H1 (cell line): ENCODE results near the gene CASK.

Experiments
- CTCF ChIP-seq, 3 experiments: IDR thresholded peaks; 1 replicate in 2 of 3; 2 replicates in 1 of 3; pipeline versions ENCODE4 v1.5.1 to v1.6.1; 2011; ENCODE audit warnings: low read length in 3 of 3, mild to moderate bottlenecking in 3 of 3, inconsistent platforms in 2 of 3, low read depth in 1 of 3, moderate library complexity in 1 of 3; ENCODE audit not compliant: insufficient read depth in 1 of 3; ENCODE audit errors: control extremely low read depth in 1 of 3
- MAX ChIP-seq: IDR thresholded peaks from 2 replicates; pipeline ENCODE4 v1.6.1; 2012; ENCODE audit warnings: inconsistent platforms
- POLR2AphosphoS5 ChIP-seq: IDR thresholded peaks from 2 replicates; pipeline ENCODE4 v1.6.1; 2011; ENCODE audit warnings: low read depth, low read length
- RAD21 ChIP-seq, 2 experiments: IDR thresholded peaks in 1 of 2; conservative IDR thresholded peaks in 1 of 2; 2 replicates each; pipeline ENCODE4 v1.6.1; 2011; ENCODE audit warnings: low read depth in 2 of 2, low read length in 2 of 2, improper control_type of control experiment in 1 of 2, inconsistent platforms in 1 of 2, mild to moderate bottlenecking in 1 of 2, moderate library complexity in 1 of 2
- TEAD4 ChIP-seq: IDR thresholded peaks from 2 replicates; pipeline ENCODE4 v1.6.1; 2012; ENCODE audit warnings: low read depth, low read length, inconsistent platforms, mixed read lengths
- USF2 ChIP-seq: IDR thresholded peaks from 2 replicates; pipeline ENCODE4 v1.6.1; 2011; ENCODE audit warnings: low read length, improper control_type of control experiment
- YY1 ChIP-seq: IDR thresholded peaks from 2 replicates; pipeline ENCODE4 v1.6.1; 2011; ENCODE audit warnings: low read depth, mild to moderate bottlenecking, low read length

DNA sequence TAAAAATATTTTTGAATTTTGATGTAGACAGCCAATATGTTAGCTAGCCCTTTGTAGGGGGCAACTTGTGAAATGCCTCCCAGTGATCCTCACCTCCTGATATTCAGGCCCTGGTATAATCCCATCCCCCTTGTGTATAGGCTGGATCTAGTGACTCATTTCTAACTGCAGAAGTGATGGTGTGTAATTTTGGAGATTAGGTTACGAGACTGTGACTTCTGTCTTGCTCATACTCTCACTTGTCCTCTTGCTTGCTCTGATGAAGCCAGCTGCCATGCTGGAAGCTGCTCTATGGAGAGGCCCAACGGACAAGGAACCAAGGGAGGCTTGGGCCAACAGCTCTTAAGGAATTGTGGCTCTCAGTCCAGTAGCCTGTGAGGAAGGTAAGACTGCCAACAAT, 137.7 kb downstream of the CASK start:
- TF ChIP-seq TEAD4 (no peak), MAX (no peak), POLR2AphosphoS5 (no peak), CTCF (IDR thresholded peaks at IDR 0.05; ENCODE audit: control extremely low read depth in 1 of 3, insufficient read depth in 1 of 3, low read depth in 1 of 3, low read length in 3 of 3) (no peak), YY1 (no peak), RAD21 (IDR thresholded peaks at IDR 0.05 in 1 of 2, conservative IDR thresholded peaks at IDR 0.05 in 1 of 2; ENCODE audit: low read depth in 2 of 2, low read length in 2 of 2) (no peak), USF2 (no peak)
